ENCODE measurements around the gene PECR. TPM values are rescaled to one million over a fixed set of nuclear protein-coding genes. Genes with fewer than 3 reads are reported as not detected.

Gene PECR
- total and polyA plus RNA-seq, 9 donors: 7.0 to 15.0 (median 11.5) TPM

GRCh38 chr2:216018709-216019108 lies 62.9 kb downstream of the PECR start:
- 89 to 94% (median 92%) methylated on average over 3 of the region's 3 CpGs for WGBS, 3 donors
- no peaks in the 10 kb centered on the region for H3K36me3 ChIP-seq
- no peaks in the 10 kb centered on the region for H3K9me3 ChIP-seq
- no peak overlapping the region for H3K27ac ChIP-seq
- peaks cover 2% of the 10 kb centered on the region for H3K4me1 ChIP-seq (ENCODE audit: insufficient read depth)
- no peak overlapping the region for H3K4me3 ChIP-seq
- no peaks in the 10 kb centered on the region for H3K27me3 ChIP-seq
- TF ChIP-seq, protein P1, sequence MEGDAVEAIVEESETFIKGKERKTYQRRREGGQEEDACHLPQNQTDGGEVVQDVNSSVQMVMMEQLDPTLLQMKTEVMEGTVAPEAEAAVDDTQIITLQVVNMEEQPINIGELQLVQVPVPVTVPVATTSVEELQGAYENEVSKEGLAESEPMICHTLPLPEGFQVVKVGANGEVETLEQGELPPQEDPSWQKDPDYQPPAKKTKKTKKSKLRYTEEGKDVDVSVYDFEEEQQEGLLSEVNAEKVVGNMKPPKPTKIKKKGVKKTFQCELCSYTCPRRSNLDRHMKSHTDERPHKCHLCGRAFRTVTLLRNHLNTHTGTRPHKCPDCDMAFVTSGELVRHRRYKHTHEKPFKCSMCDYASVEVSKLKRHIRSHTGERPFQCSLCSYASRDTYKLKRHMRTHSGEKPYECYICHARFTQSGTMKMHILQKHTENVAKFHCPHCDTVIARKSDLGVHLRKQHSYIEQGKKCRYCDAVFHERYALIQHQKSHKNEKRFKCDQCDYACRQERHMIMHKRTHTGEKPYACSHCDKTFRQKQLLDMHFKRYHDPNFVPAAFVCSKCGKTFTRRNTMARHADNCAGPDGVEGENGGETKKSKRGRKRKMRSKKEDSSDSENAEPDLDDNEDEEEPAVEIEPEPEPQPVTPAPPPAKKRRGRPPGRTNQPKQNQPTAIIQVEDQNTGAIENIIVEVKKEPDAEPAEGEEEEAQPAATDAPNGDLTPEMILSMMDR (IDR thresholded peaks at IDR 0.05): no peak
- TF ChIP-seq POLR2A (IDR thresholded peaks at IDR 0.05) (no peak), EP300 (IDR thresholded peaks at IDR 0.05) (no peak)
- intact Hi-C loops (cut with DNase I): no loop called here
- no peak for DNase-seq

DNA sequence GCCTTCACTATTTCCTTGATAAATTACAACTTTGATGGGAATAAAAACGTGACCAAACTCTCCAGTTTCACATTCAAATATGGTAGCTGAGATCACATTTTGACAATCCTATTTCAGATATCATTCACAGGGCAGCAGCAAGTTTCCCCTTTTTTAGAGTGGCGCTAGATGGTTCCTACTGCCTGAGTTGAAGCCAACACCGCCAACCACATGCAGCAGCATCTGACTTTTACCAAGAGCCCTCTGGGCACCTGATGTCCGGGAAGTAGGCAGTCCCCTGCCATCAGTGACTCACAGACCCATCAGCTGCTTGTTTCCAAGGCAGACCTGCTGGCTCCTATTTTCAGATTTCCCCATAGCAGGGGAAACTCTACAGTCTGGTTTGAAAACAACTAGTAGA lies 64.2 kb downstream of the PECR start:
- no peaks in the 10 kb centered on the region for H3K9me3 ChIP-seq
- H3K4me3 ChIP-seq: no peak overlapping the region
- peaks cover 2% of the 10 kb centered on the region for H3K4me1 ChIP-seq (ENCODE audit: insufficient read depth)
- no peak for TF ChIP-seq EP300 (IDR thresholded peaks at IDR 0.05)
- TF ChIP-seq, protein P1 (IDR thresholded peaks at IDR 0.05): no peak
- no peak for TF ChIP-seq POLR2A (IDR thresholded peaks at IDR 0.05)
- H3K27ac ChIP-seq: no peak overlapping the region
- intact Hi-C loops (cut with DNase I): no loop called here
- H3K27me3 ChIP-seq: no peaks in the 10 kb centered on the region
- DNase-seq: no peak
- H3K36me3 ChIP-seq: no peaks in the 10 kb centered on the region
- 92 to 93% (median 92%) methylated on average over 4 of the region's 4 CpGs for whole genome bisulfite sequencing, 3 donors

DNA sequence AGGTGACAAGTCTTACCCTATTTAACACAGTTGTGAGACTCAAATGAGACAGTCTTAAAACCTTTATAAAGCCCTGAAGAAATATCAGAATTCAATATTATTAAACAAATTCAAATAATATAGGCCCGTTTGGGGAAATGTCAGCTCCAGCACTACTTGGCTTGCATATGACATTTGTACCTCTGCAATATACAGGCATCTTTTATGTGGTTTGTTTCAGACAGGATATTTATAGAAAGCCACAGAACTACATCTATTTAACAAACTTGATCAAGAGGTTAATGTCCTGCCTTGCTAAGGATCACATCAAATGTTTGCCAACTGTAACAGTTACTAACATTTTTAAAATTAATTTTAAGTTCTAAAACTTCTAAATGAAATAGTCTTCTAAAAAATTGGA lies 65.0 kb downstream of the PECR start:
- no peak overlapping the region for H3K27ac ChIP-seq
- DNase-seq: no peak
- WGBS, 3 donors: 66 to 86% (median 73%) methylated on average over 1 of the region's 1 CpG
- H3K4me3 ChIP-seq: no peak overlapping the region
- TF ChIP-seq POLR2A (IDR thresholded peaks at IDR 0.05) (no peak), EP300 (IDR thresholded peaks at IDR 0.05) (no peak)
- TF ChIP-seq, protein P1 (IDR thresholded peaks at IDR 0.05): no peak
- no peaks in the 10 kb centered on the region for H3K36me3 ChIP-seq
- H3K9me3 ChIP-seq: no peaks in the 10 kb centered on the region
- intact Hi-C loops (cut with DNase I): no loop called here
- peaks cover 2% of the 10 kb centered on the region for H3K4me1 ChIP-seq (ENCODE audit: insufficient read depth)
- H3K27me3 ChIP-seq: no peaks in the 10 kb centered on the region

GRCh38 chr2:216015722-216016464 lies 65.7 kb downstream of the PECR start:
- Histone ChIP-seq H3K36me3 (no peaks in the 10 kb centered on the region), H3K4me1 (ENCODE audit: insufficient read depth) (peaks cover 2% of the 10 kb centered on the region), H3K4me3 (no peak overlapping the region), H3K27ac (no peak overlapping the region), H3K27me3 (no peaks in the 10 kb centered on the region), H3K9me3 (no peaks in the 10 kb centered on the region)
- TF ChIP-seq, protein P1 (IDR thresholded peaks at IDR 0.05): no peak
- TF ChIP-seq EP300 (IDR thresholded peaks at IDR 0.05): no peak
- TF ChIP-seq POLR2A (IDR thresholded peaks at IDR 0.05): no peak
- no peak for DNase-seq
- 81 to 87% (median 81%) methylated on average over 5 of the region's 5 CpGs for WGBS, 3 donors
- intact Hi-C loops (cut with DNase I): no loop called here
